RWPE2 (cell line): Measurements from ENCODE around the gene DNMT3A.

Experiments
- ATAC-seq: fragments of 200-7000 bp; cut with Tn5 transposase; 3 replicates; pipeline ENCODE4 v1.9.1; 2021; ENCODE audit warnings: low read depth
- DNase-seq: peaks from one replicate; pipeline ENCODE4 v3.0.0-alpha.2; 2020; ENCODE audit warnings: low spot score
- H3K27ac ChIP-seq: fragments of 450-650 bp; 2 replicates; pipeline ENCODE4 v1.5.1; 2017; ENCODE audit warnings: mild to moderate bottlenecking; ENCODE audit not compliant: poor library complexity, severe bottlenecking
- H3K27me3 ChIP-seq: fragments of 250-450 bp; sonication (Bioruptor Pico); 2 replicates; pipeline ENCODE4 v1.5.1; 2021; ENCODE audit warnings: mild to moderate bottlenecking, moderate library complexity; ENCODE audit not compliant: insufficient read depth, poor library complexity, severe bottlenecking
- H3K36me3 ChIP-seq: fragments of 250-450 bp; sonication (Bioruptor Pico); 2 replicates; pipeline ENCODE4 v1.5.1; 2020; ENCODE audit warnings: low read depth, mild to moderate bottlenecking, moderate library complexity
- H3K4me1 ChIP-seq: fragments of 250-450 bp; sonication (Bioruptor Pico); 2 replicates; pipeline ENCODE4 v1.5.1; 2021; ENCODE audit warnings: mild to moderate bottlenecking, moderate library complexity; ENCODE audit not compliant: insufficient read depth, poor library complexity, severe bottlenecking
- H3K4me3 ChIP-seq: fragments of 250-450 bp; sonication (Bioruptor Pico); 2 replicates; pipeline ENCODE4 v1.5.1; 2021; ENCODE audit warnings: mild to moderate bottlenecking, moderate library complexity; ENCODE audit not compliant: severe bottlenecking
- H3K9me3 ChIP-seq: fragments of 250-450 bp; sonication (Bioruptor Pico); 2 replicates; pipeline ENCODE4 v1.5.1; 2021; ENCODE audit warnings: mild to moderate bottlenecking, moderate library complexity; ENCODE audit not compliant: severe bottlenecking
- TF ChIP-seq, protein P1 (sequence below): fragments of 450-650 bp; IDR thresholded peaks from one replicate; pipeline ENCODE4 v1.5.1; 2017; ENCODE audit warnings: mild to moderate bottlenecking, moderate library complexity; ENCODE audit not compliant: poor library complexity, severe bottlenecking

DNMT3A gene

DNA sequence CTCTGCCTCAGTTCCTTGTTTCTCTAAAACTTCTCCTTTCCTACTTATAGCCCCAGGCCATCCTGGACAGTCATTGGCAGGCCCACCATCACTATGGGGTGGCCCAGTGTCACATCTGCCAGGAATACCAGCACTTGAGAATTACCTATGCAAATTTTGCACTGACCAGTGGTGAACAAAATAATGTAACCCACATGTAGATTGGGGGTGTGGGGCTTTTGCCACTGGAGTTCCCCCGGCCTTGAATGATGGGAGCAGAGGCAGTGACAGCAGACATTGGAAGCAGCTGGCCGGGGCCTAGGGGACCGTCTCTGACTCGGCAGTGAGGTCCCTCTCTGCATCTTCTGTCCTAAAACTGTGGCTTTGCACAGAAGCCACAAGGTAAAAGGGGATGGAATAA lies 24.9 kb upstream of the DNMT3A start:
- Histone ChIP-seq H3K9me3 (no peaks in the 10 kb centered on the region), H3K27me3 (no peaks in the 10 kb centered on the region), H3K36me3 (no peaks in the 10 kb centered on the region), H3K27ac (no peak overlapping the region), H3K4me1 (peaks cover 12% of the 10 kb centered on the region), H3K4me3 (no peak overlapping the region)
- ATAC-seq (no peak), DNase-seq (no peak)
- TF ChIP-seq, protein P1, sequence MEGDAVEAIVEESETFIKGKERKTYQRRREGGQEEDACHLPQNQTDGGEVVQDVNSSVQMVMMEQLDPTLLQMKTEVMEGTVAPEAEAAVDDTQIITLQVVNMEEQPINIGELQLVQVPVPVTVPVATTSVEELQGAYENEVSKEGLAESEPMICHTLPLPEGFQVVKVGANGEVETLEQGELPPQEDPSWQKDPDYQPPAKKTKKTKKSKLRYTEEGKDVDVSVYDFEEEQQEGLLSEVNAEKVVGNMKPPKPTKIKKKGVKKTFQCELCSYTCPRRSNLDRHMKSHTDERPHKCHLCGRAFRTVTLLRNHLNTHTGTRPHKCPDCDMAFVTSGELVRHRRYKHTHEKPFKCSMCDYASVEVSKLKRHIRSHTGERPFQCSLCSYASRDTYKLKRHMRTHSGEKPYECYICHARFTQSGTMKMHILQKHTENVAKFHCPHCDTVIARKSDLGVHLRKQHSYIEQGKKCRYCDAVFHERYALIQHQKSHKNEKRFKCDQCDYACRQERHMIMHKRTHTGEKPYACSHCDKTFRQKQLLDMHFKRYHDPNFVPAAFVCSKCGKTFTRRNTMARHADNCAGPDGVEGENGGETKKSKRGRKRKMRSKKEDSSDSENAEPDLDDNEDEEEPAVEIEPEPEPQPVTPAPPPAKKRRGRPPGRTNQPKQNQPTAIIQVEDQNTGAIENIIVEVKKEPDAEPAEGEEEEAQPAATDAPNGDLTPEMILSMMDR = no peak

DNA sequence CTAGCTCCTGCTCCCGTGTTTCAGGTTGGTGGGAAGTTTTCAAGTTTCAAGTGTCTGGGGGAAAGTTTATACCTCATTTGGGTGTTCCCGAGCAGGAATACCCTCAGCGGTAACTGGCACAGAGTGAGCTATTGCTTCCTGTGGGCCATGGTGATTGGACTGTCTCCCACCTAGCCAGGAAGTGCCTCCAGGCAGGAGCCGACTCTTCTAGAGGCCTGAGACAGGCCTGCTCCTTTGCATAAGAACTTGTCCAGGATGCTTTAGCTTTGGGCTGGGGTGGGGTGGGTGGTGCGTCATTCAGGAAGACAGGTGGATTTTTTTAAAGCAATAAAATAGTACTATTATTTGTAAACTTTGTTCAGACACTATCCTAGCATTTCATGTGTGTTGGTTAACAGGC lies 23.5 kb upstream of the DNMT3A start:
- Histone ChIP-seq H3K27me3 (no peaks in the 10 kb centered on the region), H3K36me3 (no peaks in the 10 kb centered on the region), H3K27ac (no peak overlapping the region), H3K9me3 (no peaks in the 10 kb centered on the region), H3K4me3 (no peak overlapping the region), H3K4me1 (peaks cover 12% of the 10 kb centered on the region)
- no peak for DNase-seq
- TF ChIP-seq, protein P1 = no peak
- peak; percentile 25; the same call in 2 of the 3 replicates for ATAC-seq

DNA sequence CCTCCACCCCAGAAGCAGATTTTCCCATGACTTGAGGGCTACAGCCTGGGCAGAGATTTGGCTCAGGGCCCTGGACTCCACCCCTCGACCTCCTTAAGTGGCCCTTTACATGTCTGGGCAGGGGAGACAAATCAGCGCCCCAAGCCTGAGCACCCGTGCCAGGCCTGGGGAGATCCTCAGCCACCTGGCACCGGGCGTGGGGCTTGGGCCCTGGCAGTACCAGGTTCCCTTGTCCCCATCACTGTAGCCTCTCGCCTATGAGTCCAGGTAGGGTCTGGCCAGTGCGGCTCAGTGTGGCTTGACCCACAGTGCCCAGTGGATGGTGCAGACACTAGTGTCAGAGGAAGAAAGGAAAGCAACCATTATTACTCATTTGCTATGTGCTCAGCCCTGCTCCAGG lies 22.0 kb upstream of the DNMT3A start:
- DNase-seq (no peak), ATAC-seq (no peak)
- TF ChIP-seq, protein P1 = no peak
- Histone ChIP-seq H3K4me1 (peaks cover 12% of the 10 kb centered on the region), H3K4me3 (no peak overlapping the region), H3K9me3 (no peaks in the 10 kb centered on the region), H3K36me3 (no peaks in the 10 kb centered on the region), H3K27ac (no peak overlapping the region), H3K27me3 (no peaks in the 10 kb centered on the region)

DNA sequence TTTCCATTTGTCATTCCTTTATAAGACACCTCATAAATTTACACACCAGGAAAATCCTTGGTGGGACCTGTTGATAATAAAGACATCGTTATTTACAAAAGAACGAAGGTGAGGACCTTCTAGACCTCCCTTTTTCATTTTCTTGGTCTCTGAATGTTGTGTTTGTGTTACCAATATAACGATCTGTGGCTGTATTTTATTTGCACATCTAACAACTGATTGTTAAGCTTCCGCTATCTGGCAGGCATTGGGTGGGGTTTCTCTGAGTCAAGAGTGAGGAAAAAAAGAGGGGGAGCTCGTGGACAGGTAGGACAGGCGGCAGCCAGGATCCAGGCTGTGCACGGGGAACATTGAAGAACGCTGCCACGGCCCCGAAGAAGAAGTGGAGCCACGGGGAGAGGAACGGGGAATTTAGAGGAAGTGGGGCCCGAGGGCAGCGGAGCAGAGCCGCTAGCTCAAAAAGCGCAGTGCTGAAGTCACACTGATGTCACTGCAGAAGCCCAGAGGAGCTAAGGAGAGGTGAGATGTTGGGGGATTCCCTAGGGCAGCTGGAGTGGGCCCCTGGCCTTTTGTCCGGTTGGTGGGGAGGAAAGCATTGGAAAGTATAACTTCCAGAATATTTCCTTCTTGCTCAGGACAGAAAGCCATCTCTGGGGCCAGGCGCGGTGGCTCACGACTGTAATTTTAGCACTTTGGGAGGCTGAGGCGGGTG lies 20.9 kb upstream of the DNMT3A start:
- Histone ChIP-seq H3K4me1 (peaks cover 12% of the 10 kb centered on the region), H3K9me3 (no peaks in the 10 kb centered on the region), H3K4me3 (peak overlapping the region; percentile 11), H3K27me3 (no peaks in the 10 kb centered on the region), H3K36me3 (no peaks in the 10 kb centered on the region), H3K27ac (no peak overlapping the region)
- DNase-seq (no peak), ATAC-seq (peak; percentile 8; the same call in 1 of the 3 replicates)
- TF ChIP-seq, protein P1 = no peak

DNA sequence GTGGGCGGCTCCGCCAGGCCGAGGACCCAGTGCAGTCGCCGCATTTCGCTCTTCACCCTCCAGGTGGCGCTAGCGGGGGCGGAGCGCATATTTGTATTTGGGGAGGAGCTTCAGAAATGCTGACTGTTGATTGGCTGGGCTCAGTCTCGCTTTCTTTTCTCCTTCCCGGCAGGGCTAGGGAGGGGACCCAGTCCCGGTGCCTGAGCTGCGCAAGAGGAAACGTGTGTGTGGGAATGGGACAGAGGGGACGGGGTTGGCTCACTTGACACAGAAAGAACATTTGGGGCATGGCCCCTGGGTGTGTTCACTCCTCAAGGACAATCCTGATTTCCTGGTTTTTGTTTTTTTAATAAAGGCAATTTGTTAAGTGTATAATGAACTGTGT lies 20.3 kb upstream of the DNMT3A start:
- H3K9me3 ChIP-seq = no peaks in the 10 kb centered on the region
- H3K27ac ChIP-seq = no peak overlapping the region
- TF ChIP-seq, protein P1 = peak; percentile 98
- DNase-seq (no peak), ATAC-seq (peak; percentile 96)
- H3K36me3 ChIP-seq = no peaks in the 10 kb centered on the region
- peaks cover 12% of the 10 kb centered on the region for H3K4me1 ChIP-seq
- peak overlapping the region; percentile 11 for H3K4me3 ChIP-seq
- no peaks in the 10 kb centered on the region for H3K27me3 ChIP-seq
